ENCODE results near the gene HERPUD1.

Gene HERPUD1

GRCh38 chr16:56910654-56911539 lies 21.0 kb upstream of the HERPUD1 start:
- H3K4me3 ChIP-seq (replicated peaks; ENCODE audit: low read depth, low read length), result no peak overlapping the region
- TF ChIP-seq CTCF (IDR thresholded peaks at IDR 0.05; ENCODE audit: low read length, missing control alignments), result no peak
- peak; percentile 96 for DNase-seq (ENCODE audit: low read depth)

GRCh38 chr16:56911771-56912571 lies 20.0 kb upstream of the HERPUD1 start:
- peak; percentile 84 for DNase-seq (ENCODE audit: low read depth)
- no peak for TF ChIP-seq CTCF (IDR thresholded peaks at IDR 0.05; ENCODE audit: low read length, missing control alignments)
- no peak overlapping the region for H3K4me3 ChIP-seq (replicated peaks; ENCODE audit: low read depth, low read length)

GRCh38 chr16:56912746-56913708 lies 18.9 kb upstream of the HERPUD1 start:
- no peak overlapping the region for H3K4me3 ChIP-seq (replicated peaks; ENCODE audit: low read depth, low read length)
- DNase-seq (ENCODE audit: low read depth), result peak; percentile 67
- TF ChIP-seq CTCF (IDR thresholded peaks at IDR 0.05; ENCODE audit: low read length, missing control alignments), result no peak

GRCh38 chr16:56914896-56915295 lies 17.0 kb upstream of the HERPUD1 start:
- DNase-seq (ENCODE audit: low read depth), result no peak
- no peak overlapping the region for H3K4me3 ChIP-seq (replicated peaks; ENCODE audit: low read depth, low read length)
- no peak for TF ChIP-seq CTCF (IDR thresholded peaks at IDR 0.05; ENCODE audit: low read length, missing control alignments)

GRCh38 chr16:56915336-56916119 lies 16.4 kb upstream of the HERPUD1 start:
- no peak for TF ChIP-seq CTCF (IDR thresholded peaks at IDR 0.05; ENCODE audit: low read length, missing control alignments)
- DNase-seq (ENCODE audit: low read depth), result peak; percentile 57
- no peak overlapping the region for H3K4me3 ChIP-seq (replicated peaks; ENCODE audit: low read depth, low read length)
